Measurements from ENCODE around the gene XKR3. TPM values are rescaled to one million over a fixed set of nuclear protein-coding genes. Genes with fewer than 3 reads are reported as not detected.

The XKR3 gene
- total RNA-seq, 4 donors from 2014 or later: not detected

Small RNA genes within 50 kb of the gene (small RNA-seq; reads per million reads assigned to genes)
- gene GPM6BP3: 0 reads per million in 4 donors

Other genes starting within 250 kb of the XKR3 start
- not detected for gene CCT8L2, start 232.6 kb downstream of the XKR3 start, total RNA-seq
- gene GAB4, start 182.8 kb upstream of the XKR3 start, total RNA-seq: not detected

Measured in esophagus squamous epithelium (tissue), 4 donors.